GF-D8 (cell line): Measurements from ENCODE around the gene QKI.

Experiments used
- DNase-seq: peaks from one replicate; lab custom pipeline; 2025; lab: John Stamatoyannopoulos, UW

Gene QKI

DNA sequence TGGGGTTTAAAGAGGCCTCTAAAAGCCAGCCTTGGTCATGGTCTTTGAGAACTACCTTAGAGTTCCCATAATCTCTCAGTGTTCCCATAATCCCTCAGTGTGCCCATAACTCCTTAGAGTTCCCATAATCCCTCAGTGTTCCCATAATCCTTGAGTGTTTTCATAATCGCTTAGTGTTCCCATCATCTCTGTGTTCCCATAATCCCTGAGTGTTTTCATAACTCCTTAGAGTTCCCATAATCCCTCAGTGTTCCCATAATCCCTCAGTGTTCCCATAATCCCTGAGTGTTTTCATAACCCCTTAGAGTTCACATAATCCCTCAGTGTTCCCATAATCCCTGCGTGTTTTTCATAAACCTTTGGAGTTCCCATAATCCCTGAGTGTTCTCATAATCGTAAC is 199.2 kb downstream of the QKI start:
- no peak for DNase-seq

DNA sequence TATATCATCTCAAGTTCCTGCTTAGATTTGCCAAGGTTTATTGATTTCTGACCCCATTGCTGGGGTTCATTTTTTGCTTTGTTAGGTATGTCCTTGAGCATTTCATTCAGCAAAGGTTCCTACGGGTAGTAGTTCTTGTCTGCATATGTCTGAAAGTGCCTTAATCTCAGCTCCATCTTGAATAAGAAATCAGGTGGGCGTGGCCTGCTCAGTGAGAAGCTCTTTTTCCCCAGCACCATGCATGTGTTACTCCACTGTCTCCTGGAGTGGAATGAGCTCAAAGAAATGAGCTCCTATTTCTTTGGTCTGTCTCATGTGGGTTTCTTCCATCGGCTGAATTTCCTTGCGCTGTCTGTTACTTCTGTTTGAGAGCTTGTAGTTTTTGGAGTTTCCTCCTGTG is 201.9 kb downstream of the QKI start:
- DNase-seq, result no peak

DNA sequence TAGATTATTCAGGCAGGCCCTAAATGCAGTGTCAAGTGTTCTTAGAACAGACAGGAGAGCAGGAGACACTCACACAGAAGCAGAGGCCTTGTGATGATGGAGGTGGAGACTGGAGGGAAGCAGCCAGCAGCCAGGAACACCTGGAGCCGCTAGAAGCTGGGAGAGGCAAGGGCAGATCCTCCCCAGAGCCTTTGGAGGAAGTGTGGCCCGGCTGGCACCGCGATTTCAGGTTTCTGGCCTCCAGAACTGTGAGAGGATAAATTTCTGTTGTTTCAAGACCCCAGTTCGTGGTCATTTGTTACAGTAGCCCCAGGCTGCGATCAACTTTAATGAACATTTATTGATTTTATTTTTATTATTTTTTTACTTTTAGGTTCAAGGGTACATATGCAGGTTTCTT is 203.0 kb downstream of the QKI start:
- DNase-seq, result no peak

DNA sequence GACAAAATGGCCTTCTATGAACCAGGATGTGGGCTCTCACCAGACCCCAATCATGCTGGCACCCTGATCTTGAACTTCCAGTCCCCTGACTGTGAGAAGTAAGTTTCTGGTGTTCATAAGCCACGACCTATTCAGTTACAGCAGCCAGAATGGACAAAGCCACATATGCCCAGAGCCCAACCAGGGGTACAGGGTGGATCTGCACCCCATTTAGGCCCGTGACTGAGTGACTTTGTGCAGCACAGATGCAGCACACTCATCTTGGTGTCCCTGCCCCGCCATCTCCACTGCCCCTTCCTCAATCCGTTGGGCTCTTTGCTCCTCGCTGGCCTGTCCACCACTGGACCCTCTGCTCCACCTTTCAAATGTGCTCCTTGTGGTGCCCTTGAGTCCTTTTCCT is 205.6 kb downstream of the QKI start:
- DNase-seq, result no peak

DNA sequence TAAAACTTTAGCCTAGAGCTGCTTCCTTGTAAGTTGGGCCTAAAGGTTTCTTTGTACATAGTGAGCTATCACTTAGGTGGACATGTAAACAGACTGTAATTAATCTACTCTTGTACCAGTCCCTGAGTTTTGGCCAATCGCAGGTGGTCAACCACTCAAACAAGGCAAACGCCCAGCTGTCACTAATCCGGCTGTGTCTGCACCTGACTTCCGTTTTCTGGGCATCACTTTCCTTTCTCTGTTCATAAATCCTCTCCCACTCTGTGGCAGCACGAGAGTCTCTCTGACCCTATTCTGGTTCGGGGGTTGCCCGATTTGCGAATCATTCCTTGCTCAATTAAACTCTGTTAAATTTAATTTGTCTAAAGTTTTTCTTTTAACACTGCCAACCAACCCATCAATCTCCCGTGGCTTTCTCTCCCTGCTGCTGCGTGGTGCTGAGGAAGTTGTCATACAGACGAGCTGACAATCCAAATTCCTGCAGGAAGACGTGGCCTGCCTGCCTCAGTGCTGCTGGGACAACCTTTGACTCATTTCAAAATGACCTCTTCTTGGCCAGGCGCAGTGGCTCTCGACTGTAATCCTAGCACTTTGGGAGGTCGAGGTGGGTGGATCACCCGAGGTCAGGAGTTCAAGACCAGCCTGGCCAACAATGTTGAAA is 206.3 kb downstream of the QKI start:
- no peak for DNase-seq

DNA sequence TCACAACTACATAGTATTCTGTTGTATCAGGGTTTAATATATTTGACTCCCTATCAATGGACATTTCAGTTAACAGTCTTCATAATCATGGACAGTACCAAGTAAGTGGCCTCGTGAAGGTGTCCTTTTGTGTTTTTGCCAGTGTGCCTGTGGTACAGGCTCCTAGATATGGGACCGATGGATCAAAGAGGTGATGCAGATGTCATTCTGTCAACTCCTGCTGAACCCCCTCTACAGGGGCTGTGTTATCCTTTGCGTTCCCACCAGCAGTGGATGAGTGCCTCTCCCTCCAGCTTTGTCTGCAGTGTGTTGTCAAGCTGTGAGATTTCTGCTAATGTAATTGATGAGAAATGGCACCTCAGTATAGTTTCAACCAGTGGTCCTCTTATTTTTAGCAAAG is 210.7 kb downstream of the QKI start:
- DNase-seq, result no peak

DNA sequence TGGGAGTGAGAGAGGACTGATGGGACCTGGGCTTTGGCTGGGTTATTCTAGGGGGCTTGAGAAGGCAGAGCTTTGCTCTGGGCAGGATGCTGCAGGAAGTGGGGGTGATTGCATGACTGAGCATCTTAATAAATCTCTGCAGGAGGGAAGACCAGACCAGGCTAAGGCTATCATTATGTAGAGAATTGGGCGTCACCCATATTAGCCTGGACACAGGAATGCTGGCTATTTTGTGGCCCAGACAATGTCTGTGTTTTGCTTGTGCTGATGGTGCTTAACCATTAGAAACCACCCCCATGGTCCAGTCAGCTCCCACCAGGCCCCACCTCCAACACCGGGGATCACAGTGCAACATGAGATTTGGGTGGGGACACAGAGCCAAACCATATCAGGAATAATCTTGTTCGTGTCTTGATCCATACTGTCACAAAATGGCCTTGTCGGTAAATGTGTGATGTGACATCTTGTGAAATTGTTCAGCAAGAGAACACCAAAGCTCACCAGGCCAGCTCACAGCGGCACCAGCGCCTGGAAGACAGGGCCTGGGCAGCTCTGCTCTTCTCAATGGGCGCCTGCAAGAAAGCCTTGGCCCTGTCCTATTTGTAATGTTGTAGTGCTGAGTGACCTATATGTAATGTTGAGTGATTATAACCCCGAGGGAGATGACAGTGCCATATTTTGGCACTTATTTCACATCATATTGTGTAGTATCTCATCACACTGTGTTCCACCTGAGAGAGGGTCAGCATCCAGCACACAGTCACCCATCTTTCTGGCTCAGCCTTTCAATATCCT is 211.8 kb downstream of the QKI start:
- DNase-seq, result no peak

DNA sequence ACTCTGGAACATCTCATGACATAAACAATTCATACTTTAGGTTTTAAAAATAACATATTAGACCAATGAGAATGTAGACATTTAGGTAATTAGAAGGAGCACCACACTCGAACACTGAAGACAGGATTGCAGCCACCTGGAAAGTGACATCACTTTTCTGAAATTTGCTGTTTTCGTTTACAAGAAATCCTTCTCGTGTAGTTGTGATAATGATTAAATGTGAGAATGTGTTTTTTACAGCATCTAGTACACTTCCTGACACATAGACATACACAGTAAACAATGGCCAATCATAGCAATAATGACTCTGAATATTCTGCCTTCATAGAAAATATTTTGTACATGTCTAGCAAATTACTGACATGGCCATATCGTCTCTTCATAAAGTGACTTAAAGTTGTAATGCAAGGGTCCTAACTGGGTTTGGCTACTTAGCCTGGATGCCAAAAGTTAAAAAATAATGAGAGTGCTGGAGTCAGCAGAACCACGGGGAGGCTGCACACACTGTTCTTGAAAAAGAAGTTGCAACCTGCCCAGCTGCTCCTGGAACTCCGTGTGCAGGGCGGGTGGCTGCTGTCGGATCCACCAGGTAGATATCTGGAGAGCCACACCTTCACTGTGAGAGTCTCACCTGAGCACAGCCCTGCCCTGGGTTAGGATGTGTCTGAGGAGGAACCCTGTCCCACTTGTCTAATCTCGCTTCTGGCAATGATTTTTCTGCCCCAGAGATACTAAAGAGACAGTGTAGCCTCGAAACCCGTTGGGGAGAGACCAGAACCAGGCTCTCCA is 212.9 kb downstream of the QKI start:
- DNase-seq, result no peak
